ENCODE results near the gene SERPINB2.

GRCh38 chr18:63869851-63870250 lies 17.7 kb upstream of the SERPINB2 start:
- TF ChIP-seq CTCF (IDR thresholded peaks at IDR 0.05; ENCODE audit: low read depth, low read length) (no peak), EZH2phosphoT487 (IDR thresholded peaks at IDR 0.05; ENCODE audit: low read depth) (no peak)
